AG09309 (cell line): ENCODE measurements around the gene YY1.

Source experiments
- DNase-seq: peaks from one replicate; pipeline ENCODE4 v3.0.0-alpha.2; 2010; ENCODE audit warnings: low read depth
- H3K4me3 ChIP-seq: 2 replicates; pipeline ENCODE4 v1.5.1; 2011; ENCODE audit warnings: mild to moderate bottlenecking, low read depth, low read length, moderate library complexity; ENCODE audit not compliant: control insufficient read depth
- TF ChIP-seq, protein P1 (sequence below): IDR thresholded peaks from 2 replicates; pipeline ENCODE4 v1.5.1; 2011; ENCODE audit warnings: mild to moderate bottlenecking, low read depth, low read length, inconsistent platforms; ENCODE audit not compliant: insufficient read depth, control insufficient read depth; ENCODE audit errors: missing control alignments

YY1 gene

DNA sequence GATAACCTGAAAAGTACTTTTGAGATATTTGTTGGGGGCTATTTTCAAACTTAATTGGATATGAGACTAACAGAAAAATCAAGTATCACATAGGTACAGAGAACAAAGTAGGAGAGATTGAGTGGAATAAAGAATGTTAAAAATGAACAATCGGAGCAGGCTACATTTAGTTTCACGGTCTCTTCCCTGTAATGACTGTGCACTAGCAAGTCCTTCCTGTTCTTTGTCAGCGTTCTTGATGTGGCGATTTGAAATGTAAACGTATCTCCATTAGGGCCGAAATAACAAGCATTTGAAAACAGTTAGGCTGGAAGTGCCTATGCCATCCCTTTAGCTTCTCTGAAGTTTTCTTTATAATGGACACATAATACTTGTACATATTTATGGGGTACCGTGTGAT lies 36.3 kb downstream of the YY1 start:
- TF ChIP-seq, protein P1, sequence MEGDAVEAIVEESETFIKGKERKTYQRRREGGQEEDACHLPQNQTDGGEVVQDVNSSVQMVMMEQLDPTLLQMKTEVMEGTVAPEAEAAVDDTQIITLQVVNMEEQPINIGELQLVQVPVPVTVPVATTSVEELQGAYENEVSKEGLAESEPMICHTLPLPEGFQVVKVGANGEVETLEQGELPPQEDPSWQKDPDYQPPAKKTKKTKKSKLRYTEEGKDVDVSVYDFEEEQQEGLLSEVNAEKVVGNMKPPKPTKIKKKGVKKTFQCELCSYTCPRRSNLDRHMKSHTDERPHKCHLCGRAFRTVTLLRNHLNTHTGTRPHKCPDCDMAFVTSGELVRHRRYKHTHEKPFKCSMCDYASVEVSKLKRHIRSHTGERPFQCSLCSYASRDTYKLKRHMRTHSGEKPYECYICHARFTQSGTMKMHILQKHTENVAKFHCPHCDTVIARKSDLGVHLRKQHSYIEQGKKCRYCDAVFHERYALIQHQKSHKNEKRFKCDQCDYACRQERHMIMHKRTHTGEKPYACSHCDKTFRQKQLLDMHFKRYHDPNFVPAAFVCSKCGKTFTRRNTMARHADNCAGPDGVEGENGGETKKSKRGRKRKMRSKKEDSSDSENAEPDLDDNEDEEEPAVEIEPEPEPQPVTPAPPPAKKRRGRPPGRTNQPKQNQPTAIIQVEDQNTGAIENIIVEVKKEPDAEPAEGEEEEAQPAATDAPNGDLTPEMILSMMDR, result no peak
- H3K4me3 ChIP-seq, result no peak overlapping the region
- no peak for DNase-seq

DNA sequence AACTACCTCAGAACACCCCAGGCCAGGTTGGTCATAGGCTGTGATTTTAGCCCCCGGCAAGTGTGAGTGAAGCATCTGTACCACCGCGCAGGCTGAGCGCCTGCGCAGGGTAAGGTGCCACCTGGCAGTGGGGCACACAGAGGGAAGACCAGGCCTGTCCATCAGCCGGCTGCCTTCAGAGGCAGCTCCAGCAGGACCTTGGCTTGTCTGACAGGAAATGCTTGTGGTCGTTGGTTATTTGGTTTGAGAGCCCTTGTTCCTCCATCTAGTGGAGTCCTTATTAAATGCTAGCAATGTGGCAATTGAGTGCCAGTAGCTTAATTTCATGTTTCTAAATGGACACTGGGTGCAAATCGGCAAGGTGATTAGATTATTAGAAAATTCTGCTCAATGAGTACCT lies 39.8 kb downstream of the YY1 start:
- no peak overlapping the region for H3K4me3 ChIP-seq
- DNase-seq, result peak; percentile 41
- TF ChIP-seq, protein P1, result peak; percentile 44

DNA sequence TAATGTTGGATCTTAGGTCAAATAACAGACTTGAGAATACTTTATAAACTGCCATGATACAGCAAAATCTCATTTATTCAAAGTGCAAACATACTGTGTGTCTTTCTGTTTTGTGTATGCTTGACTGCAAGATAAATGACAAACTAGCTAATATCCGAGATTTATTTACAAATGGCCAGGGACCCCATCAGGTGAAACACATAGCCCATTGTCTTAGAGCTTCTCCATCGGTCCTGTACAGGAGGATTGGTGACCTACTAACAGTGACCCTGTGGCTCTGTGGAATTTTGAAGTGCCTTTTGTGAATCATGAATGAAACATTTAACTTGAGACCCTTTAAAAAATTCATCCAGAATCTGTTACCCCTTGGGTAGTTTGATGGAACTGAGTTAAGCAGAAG lies 40.2 kb downstream of the YY1 start:
- no peak overlapping the region for H3K4me3 ChIP-seq
- TF ChIP-seq, protein P1, result no peak
- DNase-seq, result no peak

DNA sequence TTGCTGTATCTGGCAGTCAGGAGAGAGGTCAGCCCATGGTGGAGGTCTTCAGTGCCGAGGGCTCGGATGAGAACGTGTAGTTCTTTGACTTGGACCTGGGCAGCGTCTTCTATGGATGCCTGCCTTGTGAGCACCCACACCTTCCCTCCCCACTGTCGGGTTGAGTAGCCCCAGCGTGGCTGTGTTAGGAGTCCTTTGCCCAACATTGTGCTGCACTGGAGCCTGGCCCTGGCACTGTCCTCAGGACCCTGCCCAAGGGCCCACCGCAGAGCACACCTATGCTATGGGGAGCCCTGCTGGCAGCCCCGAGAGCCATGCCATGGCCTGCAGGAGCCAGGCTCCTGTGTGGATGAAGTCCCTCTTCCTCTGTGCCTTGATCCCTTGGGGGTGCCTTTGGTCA lies 40.6 kb downstream of the YY1 start:
- TF ChIP-seq, protein P1, result no peak
- no peak for DNase-seq
- no peak overlapping the region for H3K4me3 ChIP-seq

DNA sequence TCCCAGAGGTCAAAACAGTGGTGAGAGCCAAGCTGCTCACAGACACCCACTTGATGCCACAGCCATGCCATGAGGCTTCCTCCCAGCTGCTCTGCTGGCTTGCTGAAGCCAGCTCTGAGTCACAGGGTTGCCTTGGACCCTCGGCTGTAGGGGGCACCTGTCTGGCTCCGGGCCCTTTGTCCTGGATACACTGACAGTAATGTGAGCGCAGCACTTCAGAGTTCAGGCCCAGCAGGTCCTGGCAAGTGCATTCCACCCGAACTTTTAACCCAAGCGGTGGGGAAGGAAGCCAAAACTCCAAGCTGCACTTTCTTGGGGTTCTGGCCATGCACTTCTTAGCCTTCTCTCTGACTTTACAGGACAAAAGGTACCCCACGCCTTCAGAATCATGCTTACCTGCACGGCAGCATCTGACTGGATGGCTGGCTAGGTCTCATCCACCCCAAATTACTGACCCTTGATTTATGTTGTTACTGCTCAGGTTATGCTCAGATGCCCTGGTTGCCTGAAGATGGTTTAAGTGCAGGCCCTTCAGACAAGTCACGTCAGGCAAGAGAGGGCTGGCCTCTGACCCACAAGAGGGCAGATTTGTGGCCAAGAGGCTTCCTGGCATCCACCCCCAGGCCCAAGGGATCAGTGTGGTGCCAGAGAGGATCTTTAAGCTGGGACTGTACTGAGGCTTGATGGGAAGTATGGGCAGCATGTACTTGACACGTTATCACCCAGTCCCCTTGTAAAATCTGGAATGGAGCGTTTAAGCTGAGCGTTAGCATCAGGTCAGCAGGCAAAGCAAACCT lies 42.5 kb downstream of the YY1 start:
- TF ChIP-seq, protein P1, result no peak
- DNase-seq, result no peak
- no peak overlapping the region for H3K4me3 ChIP-seq

DNA sequence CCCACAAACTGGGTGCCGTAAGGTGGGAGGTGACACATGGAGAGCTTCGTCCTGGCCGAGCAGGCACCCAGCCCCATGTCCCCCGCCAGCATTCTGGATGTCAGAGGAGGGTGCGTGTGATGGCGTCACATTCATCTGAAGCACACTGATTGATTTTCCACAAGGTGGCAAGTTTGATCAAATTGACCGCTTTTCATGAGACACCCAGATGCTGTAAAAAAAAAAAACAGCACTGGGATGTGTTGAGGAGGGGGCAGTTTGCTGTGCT lies 43.1 kb downstream of the YY1 start:
- TF ChIP-seq, protein P1, result no peak
- no peak for DNase-seq
- H3K4me3 ChIP-seq, result no peak overlapping the region
